Measurements from ENCODE around the gene AHCYL1. TPM values are rescaled to one million over a fixed set of nuclear protein-coding genes. Genes with fewer than 3 reads are reported as not detected.

AHCYL1 gene
- polyA plus RNA-seq, 3 donors: 104 to 123 (median 117) TPM

- DNase-seq (ENCODE audit: extremely low read depth in 1 of 11, low read depth in 9 of 11, low spot score in 4 of 11): no peak
Observed at GRCh38 chr1:109989506-109990301, 5.1 kb downstream of the AHCYL1 start.

DNA sequence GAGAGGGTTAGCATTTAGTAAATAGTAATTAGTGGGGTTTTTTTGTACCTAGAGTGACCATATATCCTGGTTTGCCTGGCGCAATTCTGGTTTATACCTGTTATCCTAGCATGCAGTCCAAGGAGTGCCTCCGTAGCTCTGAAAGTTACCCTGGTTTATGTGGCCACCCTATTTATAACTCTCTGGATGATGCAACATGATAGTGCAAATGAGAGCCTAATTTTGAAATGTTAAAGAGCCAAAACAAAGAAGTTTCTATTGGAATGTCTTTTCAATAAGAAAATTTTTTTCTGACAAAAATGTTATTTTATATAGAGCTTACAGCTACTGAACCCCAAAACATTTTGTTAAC, 5.7 kb downstream of the AHCYL1 start:
- DNase-seq (ENCODE audit: extremely low read depth in 1 of 11, low read depth in 9 of 11, low spot score in 4 of 11): no peak

- no peak for DNase-seq (ENCODE audit: extremely low read depth in 1 of 11, low read depth in 9 of 11, low spot score in 4 of 11)
Observed at GRCh38 chr1:109991400-109991925, 6.9 kb downstream of the AHCYL1 start.

GRCh38 chr1:109993885-109994284, 9.3 kb downstream of the AHCYL1 start:
- no peak for DNase-seq (ENCODE audit: extremely low read depth in 1 of 11, low read depth in 9 of 11, low spot score in 4 of 11)

- no peak for DNase-seq (ENCODE audit: extremely low read depth in 1 of 11, low read depth in 9 of 11, low spot score in 4 of 11)
Observed at GRCh38 chr1:109994654-109995053, 10.1 kb downstream of the AHCYL1 start.

- no peak for DNase-seq (ENCODE audit: extremely low read depth in 1 of 11, low read depth in 9 of 11, low spot score in 4 of 11)
Observed at GRCh38 chr1:109995536-109995935, 11.0 kb downstream of the AHCYL1 start.

DNA sequence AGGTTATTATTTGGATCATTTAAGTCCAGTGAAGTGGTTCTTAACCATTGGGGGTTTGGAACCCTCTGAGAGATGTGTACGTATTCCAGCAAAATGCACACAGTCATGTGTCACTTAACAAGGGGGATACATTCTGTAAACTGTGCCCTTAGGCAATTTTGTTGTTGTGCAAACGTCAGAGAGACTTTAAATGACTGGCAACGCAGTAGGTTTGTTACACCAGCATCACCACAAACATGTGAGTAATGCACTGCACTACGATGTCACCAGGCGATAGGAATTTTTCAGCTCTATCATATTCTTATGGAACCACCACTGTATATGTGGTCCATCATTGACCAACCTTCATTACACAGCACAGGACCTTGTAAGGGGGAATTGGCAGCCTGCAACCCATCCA, 11.9 kb downstream of the AHCYL1 start:
- no peak for DNase-seq (ENCODE audit: extremely low read depth in 1 of 11, low read depth in 9 of 11, low spot score in 4 of 11)

DNA sequence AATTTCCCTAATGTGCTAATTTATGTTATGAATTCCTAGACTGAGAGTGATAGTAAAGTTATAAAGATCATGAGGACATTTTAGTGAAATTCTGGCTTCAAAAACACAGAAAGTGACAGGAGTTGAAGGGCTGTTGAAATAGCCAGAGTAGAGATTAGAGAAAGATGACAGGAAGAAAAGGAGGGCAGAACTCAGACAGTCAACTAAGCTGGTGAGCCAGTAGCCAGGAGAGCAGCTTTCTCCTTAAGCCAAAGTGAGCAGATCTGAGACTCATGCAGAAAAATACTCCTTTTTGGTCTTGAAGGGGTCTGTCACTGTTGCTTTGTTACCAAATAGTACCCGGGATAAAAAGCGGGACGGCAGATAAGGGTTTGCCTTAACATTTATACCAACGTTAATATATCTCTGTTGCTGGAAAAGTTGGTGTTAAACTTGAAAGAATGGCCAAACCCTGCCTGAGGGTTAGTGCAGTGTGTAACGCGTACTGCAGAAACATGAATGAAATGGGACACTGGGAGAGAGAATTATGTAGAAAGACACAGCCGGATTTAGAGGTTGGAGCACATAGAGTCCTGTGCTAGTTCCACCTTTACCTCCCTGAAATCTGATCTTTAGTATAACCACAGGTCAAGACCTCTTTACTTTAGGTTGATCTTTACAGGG, 12.8 kb downstream of the AHCYL1 start:
- DNase-seq (ENCODE audit: extremely low read depth in 1 of 11, low read depth in 9 of 11, low spot score in 4 of 11): no peak

- DNase-seq (ENCODE audit: extremely low read depth in 1 of 11, low read depth in 9 of 11, low spot score in 4 of 11): no peak
Observed at GRCh38 chr1:109997867-109998229, 13.3 kb downstream of the AHCYL1 start.

DNA sequence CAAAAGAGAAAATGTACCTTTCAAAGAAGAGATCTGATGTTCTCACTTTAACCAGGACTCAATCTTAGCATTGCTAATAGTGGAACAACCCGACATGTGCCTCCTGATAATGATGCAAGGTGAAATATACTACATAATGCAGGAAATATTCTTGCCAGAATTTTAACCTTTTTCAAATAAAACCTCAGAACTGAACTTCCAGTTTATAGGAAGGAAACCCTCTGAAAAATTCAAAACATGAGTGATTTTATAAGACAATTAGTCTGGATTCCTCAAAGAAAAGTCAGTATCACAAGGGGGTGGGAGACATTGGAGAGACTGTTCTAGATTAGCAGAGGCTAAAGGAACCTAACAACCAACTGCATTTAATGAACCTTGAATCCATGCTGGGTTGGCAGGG, 18.1 kb downstream of the AHCYL1 start:
- DNase-seq (ENCODE audit: extremely low read depth in 1 of 11, low read depth in 9 of 11, low spot score in 4 of 11): no peak

GRCh38 chr1:110003747-110004428, 19.3 kb downstream of the AHCYL1 start:
- peak in 9 of 11 donors; percentile 32 to 75 (median 46) for DNase-seq (ENCODE audit: extremely low read depth in 1 of 11, low read depth in 9 of 11, low spot score in 4 of 11)

DNA sequence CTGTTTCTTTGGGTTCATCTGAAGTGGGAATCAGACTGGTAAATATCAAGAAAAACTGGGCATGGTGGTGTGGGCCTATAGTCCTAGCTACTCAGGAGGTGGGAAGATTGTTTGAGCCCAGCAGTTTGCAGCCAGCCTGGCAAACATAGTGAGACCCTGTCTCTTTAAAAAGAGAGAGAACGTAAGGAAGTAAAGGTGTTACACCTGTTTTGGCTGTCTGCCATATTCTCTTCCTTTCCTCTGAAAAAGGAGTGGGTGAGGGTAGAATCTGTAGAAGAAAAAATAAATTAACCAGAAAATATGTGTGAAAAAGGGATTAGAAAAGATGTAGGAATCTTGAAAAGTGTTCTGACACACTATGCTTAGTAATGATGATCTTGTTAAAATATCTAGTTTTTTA, 20.0 kb downstream of the AHCYL1 start:
- DNase-seq (ENCODE audit: extremely low read depth in 1 of 11, low read depth in 9 of 11, low spot score in 4 of 11): no peak

GRCh38 chr1:110005971-110006370, 21.4 kb downstream of the AHCYL1 start:
- no peak for DNase-seq (ENCODE audit: extremely low read depth in 1 of 11, low read depth in 9 of 11, low spot score in 4 of 11)

GRCh38 chr1:110006516-110006915, 22.0 kb downstream of the AHCYL1 start:
- DNase-seq (ENCODE audit: extremely low read depth in 1 of 11, low read depth in 9 of 11, low spot score in 4 of 11): no peak

- no peak for DNase-seq (ENCODE audit: extremely low read depth in 1 of 11, low read depth in 9 of 11, low spot score in 4 of 11)
Observed at GRCh38 chr1:110007046-110007830, 22.7 kb downstream of the AHCYL1 start.

DNA sequence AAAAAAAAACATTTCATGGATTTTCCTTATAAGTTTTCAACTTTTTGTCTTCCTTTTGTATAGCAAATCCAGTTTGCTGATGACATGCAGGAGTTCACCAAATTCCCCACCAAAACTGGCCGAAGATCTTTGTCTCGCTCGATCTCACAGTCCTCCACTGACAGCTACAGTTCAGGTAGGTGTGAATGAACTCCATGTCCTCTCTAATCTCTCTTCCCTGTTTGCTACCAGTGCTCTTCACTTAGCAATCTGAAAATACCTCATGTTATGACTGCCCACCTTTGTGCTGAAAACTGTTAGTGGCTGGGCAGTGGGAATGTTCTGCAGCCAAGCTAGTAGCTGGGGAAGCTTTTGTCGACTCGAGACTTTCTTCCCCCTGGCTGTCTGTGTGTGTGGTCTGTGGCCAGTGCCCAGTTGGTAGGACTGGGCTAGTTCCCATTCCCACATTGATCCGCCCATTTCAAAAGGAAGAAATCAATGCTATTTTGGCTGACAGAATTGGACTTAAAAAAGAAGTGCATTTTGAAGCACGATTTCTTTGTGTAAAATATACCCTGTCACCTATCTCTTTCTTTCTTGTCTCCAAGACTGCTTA, 24.5 kb downstream of the AHCYL1 start:
- DNase-seq (ENCODE audit: extremely low read depth in 1 of 11, low read depth in 9 of 11, low spot score in 4 of 11): no peak

DNA sequence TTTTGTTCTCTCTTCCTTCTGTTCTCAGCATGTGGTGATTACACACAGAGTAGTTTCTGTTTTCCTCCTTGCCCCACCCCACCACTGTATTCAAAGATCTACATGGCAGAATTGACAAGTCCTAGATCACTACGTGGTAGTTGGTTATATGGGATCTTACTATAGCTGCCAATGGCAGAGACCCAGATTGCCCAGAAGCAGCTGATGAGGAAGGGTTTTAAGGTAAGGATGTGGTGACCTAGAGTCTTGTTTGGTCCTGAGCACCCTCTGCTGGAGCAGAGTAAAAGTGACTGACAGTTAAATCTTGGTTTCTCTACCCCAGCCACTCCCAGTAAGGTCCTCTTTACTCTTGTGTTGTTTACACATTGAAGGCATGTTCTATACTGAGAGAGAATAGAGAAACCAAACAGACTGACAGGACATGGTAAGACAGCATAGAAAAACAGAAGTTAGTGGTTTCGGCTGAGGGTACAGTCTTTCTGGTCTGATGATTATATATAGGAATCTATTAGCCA, 27.0 kb downstream of the AHCYL1 start:
- peak in 1 of 11 donors; percentile 37 for DNase-seq (ENCODE audit: extremely low read depth in 1 of 11, low read depth in 9 of 11, low spot score in 4 of 11)

- DNase-seq (ENCODE audit: extremely low read depth in 1 of 11, low read depth in 9 of 11, low spot score in 4 of 11): no peak
Observed at GRCh38 chr1:110012100-110012780, 27.7 kb downstream of the AHCYL1 start.
